ENCODE measurements around the gene TAX1BP1. TPM values are rescaled to one million over a fixed set of nuclear protein-coding genes. Genes with fewer than 3 reads are reported as not detected.
"Not testable (repeated sequence)": the region's sequence is repeated elsewhere in the genome, so short reads cannot be mapped to it uniquely, and the experiment has no call there.

Gene TAX1BP1
- polyA plus RNA-seq, 3 donors: 99.8 to 118 (median 116) TPM

DNA sequence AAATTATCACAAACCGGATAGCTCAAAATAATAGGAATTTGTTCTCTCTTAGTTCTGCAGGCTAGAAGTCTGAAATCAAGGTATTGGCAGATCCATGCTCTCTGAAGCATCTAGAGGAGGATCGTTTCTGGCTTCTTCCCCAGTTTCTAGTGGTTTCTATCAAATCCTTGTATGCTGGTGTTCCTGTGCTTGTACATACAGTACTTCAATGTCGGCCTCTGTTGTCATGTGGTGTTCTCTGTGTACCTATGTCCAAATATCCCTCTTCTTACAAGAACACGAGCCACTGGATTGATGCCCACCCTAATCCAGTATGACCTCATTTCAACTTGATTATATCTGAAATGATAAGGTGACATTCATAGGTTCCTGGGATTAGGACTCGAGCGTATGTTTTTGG, 9.8 kb upstream of the TAX1BP1 start:
- no peak for DNase-seq

DNA sequence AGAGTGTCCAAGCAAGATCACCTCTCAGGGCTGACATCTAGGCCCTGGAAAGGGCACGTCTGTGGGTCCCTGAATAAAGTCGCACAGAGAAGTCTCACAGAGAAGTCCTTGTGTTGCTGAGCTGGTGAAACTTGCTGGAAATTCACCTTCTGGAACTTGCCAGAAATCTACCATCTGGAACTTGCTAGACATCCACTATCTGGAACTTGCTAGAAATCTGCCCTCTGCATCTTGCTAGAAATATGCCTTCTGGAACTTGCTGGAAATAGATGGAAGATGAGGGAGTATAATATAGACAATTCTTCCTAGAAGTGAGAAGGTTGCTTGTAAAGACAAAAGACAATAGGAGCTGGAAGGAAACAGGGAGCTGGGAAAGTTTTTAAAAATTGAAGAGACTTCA, 5.4 kb upstream of the TAX1BP1 start:
- DNase-seq: no peak

DNA sequence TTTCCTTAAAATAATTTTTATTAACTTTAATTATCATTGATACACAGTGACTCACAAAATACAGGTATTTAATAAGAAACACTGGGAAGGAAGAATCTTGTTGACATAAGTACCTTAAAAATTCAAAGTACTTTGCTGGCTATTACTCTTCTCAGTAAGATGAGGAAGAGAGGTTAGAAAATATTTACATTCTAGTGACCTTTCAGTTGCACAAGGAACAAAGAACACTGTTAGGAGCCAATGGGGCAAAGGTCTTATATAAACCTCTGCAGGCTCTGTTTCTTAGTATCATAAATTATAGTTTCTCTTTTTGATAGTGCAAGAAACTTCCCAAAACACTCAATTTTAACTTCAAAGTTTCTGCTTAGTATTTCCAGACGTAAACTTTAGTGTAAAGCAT, 4.8 kb upstream of the TAX1BP1 start:
- DNase-seq: no peak

DNA sequence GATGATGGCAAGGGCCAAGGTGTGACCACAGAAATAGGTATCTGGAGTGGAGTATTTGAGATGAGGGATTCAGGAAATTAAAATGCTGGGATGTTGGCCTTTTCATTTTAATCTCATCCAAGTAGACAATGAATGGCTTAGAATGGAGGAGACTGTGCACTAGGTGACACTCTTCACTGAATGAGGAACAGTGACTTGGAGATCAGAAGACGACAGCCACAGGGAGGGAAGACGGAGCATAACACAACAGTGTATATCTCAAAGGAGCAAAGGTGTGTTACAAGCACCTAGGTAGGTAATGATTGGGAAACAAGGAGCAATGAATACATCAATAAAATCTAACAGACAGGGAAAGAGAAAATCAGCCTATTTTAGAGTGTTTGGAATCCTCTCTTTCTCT, 4.1 kb upstream of the TAX1BP1 start:
- no peak for DNase-seq

DNA sequence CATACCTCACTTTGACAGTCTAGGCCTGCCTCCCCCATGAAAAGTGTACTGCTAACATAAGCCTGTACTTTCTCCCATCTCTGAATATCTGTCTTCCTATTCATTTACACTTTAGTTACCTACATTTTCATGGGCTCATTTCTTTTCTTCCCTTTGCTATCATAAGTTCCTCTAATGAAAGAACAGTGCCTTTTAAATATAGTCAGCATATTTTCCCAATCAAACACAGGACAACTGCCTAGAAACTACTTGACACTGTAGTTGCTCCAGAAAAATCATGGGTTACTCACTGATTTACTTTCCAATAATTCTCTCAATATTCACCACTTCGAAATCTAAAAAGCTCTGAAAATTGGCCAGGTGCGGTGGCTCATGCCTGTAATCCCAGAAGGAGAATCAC, 2.8 kb upstream of the TAX1BP1 start:
- DNase-seq: no peak

DNA sequence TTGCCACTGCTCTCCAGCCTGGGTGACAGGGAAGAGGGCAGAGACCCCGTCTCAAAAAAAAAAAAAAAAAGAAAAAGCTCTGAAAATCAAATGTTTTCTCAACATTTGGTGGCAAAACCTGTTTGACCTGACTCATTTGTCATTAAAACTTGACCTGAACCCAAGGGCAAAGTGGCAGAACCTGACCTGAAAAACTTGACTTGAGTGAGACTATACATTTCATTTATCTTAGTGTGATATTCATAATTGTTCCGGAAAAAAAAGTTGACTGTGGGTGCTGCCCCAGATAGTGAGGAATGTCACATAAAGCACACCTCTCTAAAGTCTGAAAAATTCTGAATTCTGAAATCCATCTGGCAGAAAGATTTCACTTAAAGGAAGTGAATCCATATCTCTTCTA, 2.3 kb upstream of the TAX1BP1 start:
- no peak for DNase-seq

DNA sequence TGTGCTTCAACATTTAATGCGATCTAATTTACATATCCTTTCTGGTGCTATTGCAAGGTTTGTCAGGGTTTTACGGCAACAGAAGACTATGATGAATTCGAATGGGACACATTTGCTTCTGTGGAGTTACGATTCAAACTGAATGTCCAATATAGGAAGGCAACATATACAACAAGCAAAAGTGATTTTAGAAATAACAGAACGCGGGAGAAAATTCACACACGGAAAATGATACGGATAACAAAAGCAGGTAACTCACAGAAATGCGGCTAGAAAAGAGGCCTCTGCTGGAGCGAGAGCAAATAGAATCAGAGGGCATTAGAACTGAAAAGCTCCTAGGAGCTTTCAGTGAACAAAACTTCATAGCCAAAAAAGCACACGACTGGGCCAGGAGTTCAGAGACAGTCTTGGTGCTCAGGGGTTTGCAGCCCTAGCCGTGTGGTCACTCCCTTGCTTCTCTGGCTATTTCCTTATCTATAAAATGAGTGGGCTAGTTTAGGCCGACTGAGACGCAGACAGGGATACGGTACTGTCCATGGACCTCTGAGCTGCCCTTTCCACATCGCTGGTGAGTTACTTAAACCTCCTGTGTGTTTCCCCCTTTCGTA, 557 bp upstream of the TAX1BP1 start:
- no peak for DNase-seq

DNA sequence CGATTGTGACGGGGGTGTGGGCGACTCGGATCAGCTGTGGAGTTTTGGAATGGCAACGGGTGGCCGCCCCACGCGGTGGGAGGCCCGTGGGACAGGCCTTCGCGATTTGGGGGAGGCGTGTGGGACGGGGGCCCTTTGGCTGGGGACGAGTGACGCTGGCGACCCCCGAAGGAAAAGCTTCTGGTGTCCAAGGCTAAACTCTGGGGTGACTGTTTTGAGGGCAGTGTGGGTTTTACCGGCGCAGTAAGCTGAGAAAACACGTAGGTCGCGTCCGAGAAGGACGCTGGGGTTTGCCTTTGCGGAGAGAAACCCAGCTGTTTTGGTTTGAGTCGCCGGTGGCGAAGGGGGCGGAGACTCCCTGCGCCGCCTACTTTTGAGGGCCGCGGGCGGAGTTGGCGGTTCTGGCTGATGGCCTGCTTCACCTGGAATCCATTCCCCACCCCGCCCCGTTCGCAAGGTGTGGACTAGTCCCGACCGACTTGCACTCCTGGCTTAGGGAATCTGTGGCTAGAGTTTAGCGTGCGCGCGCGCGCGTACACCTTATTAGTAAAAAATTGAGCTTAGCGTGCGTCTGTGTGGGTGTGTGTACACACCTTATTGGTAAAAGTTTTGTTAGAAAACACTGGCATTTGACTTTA, 606 bp downstream of the TAX1BP1 start:
- DNase-seq: peak; percentile 90

DNA sequence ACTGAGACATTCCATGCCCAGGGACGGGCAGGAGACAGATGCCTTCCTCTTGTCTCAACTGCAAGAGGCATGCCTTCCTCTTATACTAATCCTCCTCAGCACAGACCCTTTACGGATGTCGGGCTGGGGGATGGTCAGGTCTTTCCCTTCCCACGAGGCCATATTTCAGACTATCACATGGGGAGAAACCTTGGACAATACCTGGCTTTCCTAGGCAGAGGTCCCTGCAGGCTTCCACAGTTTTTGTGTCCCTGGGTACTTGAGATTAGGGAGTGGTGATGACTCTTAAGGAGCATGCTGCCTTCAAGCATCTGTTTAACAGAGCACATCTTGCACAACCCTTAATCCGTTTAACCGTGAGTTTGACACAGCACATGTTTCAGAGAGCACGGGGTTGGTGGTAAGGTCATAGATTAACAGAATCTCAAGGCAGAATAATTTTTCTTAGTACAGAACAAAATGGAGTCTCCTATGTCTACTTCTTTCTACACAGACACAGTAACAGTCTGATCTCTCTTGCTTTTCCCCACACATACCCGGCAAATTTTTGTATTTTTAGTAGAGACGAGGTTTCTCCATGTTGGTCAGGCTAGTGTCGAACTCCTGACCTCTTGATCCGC, 2.2 kb downstream of the TAX1BP1 start:
- not testable (repeated sequence) for DNase-seq

DNA sequence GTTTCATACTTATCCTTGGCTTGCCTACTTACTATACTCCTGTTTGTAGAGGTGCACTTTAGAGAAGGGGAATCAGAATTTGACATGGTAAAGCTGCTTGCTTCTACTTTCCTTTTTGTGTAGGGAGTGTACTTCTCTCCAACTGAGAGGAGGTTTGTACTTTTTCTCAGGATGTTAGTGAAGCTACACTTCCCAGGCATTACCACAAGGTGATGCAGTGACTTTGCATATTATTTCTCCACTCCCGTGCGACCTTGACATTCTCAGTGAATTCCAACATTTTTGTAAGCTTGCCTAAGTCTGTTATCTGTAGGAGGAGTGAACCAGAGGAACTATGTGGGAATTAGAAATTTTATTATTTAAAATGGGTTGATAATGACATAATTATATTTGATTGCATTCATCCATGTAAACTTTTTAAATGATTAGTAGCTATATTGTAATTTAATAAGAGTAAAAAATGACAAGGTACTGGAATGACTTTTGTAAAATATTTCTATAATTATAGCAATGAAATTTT, 5.2 kb downstream of the TAX1BP1 start:
- peak; percentile 63 for DNase-seq

DNA sequence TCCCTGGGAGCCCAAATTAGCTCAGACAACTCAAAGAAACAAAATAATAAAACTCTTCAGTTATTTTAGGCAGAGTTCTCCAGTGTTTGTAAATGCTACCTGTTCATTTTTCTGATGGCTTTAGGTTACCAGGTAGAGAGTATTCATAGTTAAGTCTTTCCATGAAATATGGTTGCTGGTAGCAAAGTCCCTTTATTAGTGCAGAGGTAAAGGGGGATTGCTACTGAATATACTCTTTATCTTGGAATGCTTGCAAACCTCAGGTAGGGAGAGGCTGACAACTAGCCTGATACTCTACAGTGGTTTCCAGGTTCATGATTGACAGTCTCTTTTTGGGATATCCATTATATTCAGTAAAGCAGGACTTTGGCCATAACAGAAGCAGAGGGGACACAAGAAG, 6.5 kb downstream of the TAX1BP1 start:
- DNase-seq: no peak

DNA sequence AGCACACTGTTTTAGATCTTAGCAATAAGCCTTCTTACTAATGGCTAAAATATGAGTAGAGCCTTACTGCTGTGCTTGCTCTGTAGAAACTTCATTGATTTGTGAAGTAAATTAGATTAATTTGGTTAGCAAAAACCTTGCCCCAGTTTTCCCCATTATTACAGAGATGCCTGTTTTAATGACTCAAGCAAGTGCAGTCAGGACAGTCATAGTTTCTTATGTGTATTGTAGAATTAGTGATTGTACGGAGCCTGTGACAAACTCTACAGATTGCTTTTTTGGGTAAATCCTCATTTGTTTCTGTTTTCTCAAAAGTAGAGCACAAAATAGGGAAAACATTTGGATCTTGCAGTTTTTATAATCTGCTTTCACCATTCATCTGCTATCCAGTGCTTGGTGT, 7.0 kb downstream of the TAX1BP1 start:
- DNase-seq: no peak

DNA sequence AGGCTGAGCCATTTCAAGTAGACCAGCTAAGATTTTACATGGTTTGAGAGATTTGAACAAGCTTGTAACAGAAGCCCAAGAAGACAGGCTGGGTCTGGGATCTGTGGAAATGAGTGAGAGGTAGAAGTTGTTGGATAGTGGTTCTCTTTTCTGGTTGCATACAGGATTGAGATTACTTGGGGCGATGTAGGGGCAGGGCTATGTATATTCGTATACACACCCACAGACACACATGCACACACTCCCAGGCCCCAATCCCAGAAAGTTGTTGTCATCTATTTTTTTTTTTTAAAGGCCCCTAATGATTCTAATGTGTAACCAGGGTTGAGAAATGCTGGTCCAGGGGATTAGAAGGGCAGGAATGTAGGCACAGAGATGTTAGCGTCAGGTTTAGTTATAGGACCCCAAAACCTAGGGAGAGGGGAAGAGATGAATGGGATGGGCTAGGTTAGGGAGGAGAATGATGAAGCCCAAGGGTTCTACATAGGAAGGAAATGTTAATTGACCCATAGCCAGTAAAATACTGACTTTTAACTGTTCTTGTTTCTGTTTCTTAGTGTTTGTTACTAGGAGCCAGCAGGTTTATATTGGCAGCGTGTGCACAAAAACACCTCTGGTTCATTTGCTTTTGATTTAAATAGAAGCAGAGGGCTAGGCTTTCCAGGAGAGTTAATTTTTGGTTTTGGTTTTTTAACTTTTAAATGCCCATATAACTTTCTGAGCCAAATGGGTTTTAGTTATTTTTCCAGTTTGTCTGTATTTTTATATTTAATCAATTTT, 7.8 kb downstream of the TAX1BP1 start:
- no peak for DNase-seq

DNA sequence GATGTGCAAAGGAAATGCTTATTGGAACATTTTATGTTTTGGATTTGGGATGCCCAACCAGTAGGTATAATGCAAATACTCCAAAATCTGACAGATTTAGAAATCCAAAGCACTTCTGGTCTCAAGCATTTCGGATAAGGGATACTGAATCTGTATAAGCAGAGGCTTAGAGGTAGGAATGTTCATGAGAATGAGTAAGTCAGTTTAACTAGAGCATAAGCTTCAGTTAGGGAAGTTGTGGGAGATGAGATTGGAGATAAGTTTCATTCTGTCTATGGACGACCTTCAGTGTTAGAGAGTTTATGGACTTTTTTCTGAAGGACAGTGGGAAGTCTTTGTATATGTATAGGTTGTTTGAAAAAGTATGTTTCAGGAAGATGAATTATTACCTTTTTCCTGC, 10.4 kb downstream of the TAX1BP1 start:
- no peak for DNase-seq

DNA sequence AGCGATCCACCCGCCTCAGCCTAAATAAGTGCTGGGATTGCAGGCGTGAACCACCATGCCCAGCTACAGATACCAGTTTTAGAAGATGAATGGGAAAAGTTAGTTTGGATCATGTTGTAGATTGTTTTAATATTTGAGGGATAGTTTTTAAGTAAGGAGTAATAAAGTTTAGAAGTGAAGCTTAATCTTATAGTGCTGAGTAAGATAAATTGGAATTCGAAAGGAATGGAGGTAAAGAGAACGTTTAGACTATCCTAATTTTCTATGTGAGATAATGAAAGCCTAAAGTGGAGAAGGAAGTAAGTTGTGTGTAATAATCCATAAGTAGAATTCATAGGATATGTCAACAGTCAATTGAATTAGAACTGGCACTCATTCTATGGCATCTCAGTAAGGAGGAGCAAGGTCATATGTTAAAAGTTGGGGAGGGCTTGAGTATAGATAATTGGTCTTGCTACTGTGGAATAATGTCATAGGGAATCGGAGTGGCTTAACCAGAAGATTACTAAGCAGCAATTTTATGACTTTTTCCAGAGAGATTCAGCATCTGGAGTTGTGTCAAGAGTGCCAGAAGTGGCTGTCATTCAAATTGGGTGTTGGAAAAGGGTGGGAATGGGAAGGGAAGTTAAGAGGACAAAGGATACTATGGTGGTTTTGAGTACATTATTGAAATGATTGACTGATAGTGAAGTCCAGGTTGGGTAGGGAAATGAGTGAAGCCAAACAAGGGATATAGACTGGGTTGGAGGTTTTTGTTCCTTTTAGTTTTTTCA, 12.1 kb downstream of the TAX1BP1 start:
- no peak for DNase-seq

DNA sequence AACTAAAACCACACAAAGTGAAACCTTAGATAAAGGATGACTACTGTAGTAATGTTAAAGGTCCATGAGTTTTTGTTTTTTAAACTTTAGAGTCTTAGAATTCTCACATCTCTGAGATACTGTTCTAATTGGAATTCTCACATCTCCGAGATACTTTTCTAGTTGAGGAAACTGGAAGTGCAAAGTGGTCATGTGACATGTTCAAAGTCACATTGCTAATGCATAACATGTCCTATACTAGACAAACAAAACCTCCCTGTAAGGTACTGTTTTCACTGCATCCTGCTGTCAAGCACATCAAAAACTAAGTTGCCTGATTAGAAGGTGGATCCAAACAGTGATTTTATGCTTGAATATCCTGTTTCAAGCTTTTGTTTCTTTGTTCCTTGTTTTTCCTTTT, 13.9 kb downstream of the TAX1BP1 start:
- no peak for DNase-seq

DNA sequence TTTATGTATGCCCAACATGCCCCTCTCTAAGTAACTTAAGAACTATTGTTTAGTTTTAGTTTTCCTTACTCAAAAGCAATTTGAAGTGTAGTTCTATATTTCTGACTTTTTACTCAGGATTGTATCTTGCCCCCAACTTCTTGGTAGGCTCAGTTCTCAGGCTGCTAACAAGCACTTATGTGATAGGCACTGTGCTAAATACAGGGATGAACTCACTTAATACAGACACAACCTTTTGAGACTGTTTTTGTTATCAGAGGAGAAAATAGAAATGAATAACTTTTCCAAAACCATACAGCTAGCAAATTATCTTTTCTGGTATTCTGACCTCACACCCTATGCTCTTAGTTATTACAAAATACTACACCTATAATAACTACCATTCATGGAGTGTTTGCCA, 16.3 kb downstream of the TAX1BP1 start:
- no peak for DNase-seq

DNA sequence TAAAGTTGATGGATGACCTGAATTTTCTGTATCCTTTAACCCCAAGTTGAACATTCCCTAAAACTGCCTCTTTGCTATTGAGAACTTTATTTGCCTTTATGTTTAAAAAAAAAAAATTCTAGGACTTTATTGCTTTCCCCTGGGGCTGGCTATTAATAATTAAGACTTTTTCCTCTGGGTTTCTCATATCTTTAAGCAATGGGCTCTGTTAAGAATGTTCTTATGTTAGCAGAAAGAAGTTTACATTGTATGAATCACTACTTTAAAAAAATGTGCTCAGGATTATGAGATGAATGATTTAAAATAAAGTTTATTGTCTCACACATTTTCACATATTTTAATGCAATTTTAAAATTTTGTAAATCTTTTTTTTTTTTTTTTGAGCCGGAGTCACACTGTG, 19.5 kb downstream of the TAX1BP1 start:
- DNase-seq: no peak

DNA sequence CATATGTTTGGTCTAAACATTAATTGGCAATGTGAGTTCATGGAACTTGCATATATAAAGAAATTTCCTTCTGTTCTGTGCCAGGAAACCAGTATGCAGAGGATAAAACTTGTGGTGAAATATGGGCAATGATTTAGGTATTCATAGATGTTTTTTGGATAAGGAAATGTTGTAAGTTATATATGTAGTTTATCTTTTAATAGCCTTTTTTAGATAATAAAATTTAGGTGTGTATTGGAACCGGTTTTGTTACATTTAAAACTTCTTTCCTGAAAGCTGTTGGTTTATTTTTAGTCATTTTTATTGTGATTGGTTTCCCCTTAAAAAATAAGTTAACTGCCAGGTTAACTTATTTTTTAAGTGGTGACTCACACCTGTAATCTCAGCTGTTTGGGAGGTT, 22.1 kb downstream of the TAX1BP1 start:
- DNase-seq: no peak

DNA sequence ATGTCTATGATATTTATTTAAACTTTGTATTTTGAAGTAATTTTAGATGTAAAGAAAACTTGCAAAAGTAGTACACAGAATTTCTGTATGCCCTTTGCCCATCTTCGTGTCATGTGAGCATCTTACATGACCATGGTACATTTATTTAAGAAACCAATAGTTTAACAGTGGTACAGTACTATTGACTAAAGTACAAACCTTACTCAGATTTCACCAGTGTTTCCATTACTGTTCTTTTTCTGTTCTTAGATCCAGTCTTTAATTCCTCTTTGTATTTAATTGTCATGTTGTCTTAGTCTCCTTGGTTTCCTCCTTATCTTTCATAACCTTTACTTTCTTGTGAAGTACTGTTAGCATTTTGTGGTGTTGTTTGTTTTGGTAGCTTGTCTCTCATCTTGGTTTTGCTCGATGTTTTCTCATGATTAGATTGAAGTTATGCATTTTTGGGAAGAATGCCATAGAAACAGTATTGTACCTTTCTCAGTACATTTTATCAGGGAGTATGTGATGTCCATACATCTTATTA, 24.1 kb downstream of the TAX1BP1 start:
- no peak for DNase-seq

DNA sequence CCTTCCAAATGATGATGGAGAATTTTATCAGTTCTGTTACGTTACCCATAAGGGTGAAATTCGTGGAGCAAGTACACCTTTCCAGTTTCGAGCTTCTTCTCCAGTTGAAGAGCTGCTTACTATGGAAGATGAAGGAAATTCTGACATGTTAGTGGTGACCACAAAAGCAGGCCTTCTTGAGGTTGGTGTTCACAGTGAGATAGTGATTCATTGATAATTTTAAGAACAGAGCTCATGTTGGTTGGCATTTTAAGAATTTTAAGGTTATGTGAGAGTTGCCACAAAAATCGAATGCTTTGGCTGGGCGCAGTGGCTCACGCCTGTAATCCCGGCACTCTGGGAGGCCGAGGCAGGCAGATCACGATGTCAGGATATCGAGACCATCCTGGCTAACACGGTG, 25.9 kb downstream of the TAX1BP1 start:
- DNase-seq: no peak

DNA sequence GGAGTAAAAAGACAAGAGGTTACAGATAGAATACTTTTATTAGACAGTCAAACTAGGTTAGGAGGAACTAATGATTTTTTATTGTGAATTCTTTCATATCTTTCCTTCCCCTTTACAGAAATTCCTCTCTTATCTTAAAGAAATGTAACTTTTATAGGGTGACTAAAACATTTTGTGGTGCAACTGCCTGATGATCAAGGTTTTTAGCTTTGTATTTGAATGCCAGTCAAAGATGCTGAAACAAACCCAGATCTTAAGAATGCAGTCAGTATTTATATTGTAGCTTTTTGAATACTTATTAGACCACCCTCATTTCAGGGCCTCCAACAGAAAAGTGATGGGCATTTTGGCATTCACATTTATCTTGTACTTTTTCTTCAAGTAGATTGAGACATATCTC, 27.4 kb downstream of the TAX1BP1 start:
- DNase-seq: no peak
